Bronchial epithelial cell (primary cell): ENCODE measurements around the gene OLFM1. TPM values are rescaled to one million over a fixed set of nuclear protein-coding genes. Genes with fewer than 3 reads are reported as not detected.

Experiments used
- DNase-seq: peaks from one replicate; pipeline ENCODE4 v3.0.0-alpha.2; 2010; ENCODE audit warnings: low read depth
- FAIRE-seq: peaks from 2 replicates; lab custom pipeline; 2011; peaks lifted over from hg19 to GRCh38; lab: Jason Lieb, UNC
- H3K27me3 ChIP-seq: 2 replicates; pipeline ENCODE4 v1.5.1; 2011; ENCODE audit warnings: low read length; ENCODE audit not compliant: control insufficient read depth, insufficient read depth
- H3K36me3 ChIP-seq: 2 replicates; pipeline ENCODE4 v1.5.1; 2011; ENCODE audit warnings: low read length; ENCODE audit not compliant: control insufficient read depth, insufficient read depth
- H3K4me3 ChIP-seq: 2 replicates; pipeline ENCODE4 v1.5.1; 2011; ENCODE audit warnings: mild to moderate bottlenecking, low read depth, low read length, control low read depth
- CTCF ChIP-seq: IDR thresholded peaks from 2 replicates; pipeline ENCODE4 v1.5.1; 2011; ENCODE audit warnings: mild to moderate bottlenecking, moderate library complexity, low read length, control low read depth, inconsistent platforms; ENCODE audit not compliant: insufficient read depth, severe bottlenecking
- total RNA-seq: library from RNA; depleted of rRNA; stranded (reverse); fragments of >200 nt; gene quantifications from 2 replicates; pipeline ENCODE4 v1.2.1, GENCODE V29; 2014

OLFM1 gene
- total RNA-seq, 1 donor from 2014 or later = 0.26 TPM

DNA sequence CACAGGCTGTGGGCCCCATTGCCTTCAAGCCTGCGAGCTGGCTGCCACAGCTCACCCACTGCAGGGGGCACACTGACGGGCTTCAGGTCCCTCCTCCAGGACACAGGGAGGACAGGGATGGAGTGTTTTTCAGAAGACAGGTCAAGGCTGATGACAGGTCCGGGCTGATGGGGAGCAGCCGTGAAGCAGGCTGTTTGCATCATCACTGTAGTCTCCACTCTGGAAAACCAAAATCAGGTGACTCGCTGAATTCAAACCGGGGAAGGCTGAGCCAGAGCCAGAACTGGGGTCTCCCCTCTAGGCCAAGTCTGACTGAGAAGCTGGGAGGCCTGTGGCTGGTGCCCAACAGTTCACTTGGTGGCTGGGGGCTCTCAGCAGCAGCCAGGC, 48.5 kb downstream of the OLFM1 start:
- no peaks in the 10 kb centered on the region for H3K36me3 ChIP-seq
- H3K27me3 ChIP-seq = no peaks in the 10 kb centered on the region
- FAIRE-seq (no peak), DNase-seq (no peak)
- TF ChIP-seq CTCF = no peak
- H3K4me3 ChIP-seq = no peak overlapping the region

- Histone ChIP-seq H3K36me3 (no peaks in the 10 kb centered on the region), H3K27me3 (no peaks in the 10 kb centered on the region), H3K4me3 (no peak overlapping the region)
- no peak for TF ChIP-seq CTCF
- FAIRE-seq = no peak
- no peak for DNase-seq
Observed at GRCh38 chr9:135136481-135136880, 49.0 kb downstream of the OLFM1 start.

DNA sequence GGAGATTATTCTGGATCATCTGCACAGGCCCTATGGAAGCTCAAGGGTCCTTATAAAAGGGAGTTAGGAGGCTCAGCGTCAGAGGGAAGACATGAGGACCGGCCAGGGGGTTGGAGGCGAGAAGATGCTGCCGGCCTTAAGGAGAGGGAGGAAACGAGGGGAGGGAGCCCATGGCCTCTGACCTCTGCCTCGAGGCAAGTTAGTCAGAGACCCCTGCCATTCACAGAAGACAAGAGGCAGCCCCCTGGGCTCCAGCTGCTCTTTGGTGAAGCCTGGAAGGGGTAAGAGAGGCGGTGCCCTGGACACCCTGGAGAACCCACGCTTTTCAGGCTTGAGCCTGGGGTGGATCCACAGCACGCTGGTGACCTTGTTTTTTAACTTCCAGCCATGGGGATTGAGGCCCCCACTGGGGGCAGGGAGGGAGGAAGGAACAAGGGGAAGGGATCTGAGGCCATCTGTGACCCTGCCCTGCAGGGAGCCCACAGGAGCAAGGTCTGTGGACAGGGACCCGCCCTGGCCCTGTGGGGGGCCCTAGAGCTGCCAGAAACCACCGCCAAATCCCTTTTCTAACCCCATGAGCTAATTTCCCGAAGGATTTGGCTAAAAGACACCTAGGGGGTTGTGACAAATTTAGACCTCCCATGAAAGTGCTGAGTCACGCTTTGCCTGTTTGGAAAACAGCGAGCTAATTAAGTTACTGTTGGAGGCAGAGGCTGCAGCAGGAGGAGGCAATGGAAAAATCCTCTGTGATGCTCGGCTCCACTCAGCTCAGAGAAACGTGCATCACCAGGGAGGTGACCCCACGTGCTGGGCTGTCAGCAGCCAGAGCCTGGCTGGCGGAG, 49.7 kb downstream of the OLFM1 start:
- H3K36me3 ChIP-seq = no peaks in the 10 kb centered on the region
- no peak for FAIRE-seq
- H3K4me3 ChIP-seq = no peak overlapping the region
- H3K27me3 ChIP-seq = no peaks in the 10 kb centered on the region
- DNase-seq = no peak
- TF ChIP-seq CTCF = no peak

DNA sequence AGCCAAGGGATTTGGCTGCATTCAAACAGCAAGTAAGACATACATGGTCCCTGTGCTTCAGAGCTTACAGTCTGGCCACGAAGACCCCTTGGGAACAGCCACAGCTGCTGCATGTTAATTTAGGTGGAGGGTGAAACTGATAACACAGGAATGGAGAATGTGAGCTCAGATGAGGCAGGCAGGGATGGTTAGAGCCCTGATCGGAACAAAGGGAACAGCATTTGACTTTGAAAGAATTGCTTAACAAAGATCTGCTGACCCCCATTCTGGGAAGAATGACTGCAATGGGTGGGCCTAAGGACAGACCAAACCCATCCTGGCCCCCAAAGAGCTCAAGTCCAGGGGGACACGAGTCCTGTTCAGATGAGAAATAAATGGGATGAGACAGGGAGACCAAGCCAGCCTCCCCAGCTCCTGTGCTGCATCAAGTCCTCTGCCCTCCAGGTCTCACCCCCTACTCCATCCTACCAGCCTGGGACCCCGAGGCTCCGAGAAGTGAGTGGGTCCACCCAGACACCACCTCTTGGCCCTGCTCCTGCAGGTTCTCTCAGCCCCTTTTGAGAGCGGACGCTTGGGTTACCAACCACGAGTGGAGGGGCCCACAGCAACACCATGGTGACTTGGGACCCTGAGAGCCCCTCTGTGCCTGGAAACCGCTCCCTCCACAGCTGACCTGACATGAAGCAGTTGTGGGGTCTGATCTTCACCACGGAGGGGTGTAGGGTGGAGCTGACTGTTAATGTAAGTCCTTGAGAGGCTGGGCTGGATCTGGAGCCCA, 50.8 kb downstream of the OLFM1 start:
- Histone ChIP-seq H3K36me3 (no peaks in the 10 kb centered on the region), H3K4me3 (no peak overlapping the region), H3K27me3 (no peaks in the 10 kb centered on the region)
- TF ChIP-seq CTCF = no peak
- FAIRE-seq = no peak
- no peak for DNase-seq

DNA sequence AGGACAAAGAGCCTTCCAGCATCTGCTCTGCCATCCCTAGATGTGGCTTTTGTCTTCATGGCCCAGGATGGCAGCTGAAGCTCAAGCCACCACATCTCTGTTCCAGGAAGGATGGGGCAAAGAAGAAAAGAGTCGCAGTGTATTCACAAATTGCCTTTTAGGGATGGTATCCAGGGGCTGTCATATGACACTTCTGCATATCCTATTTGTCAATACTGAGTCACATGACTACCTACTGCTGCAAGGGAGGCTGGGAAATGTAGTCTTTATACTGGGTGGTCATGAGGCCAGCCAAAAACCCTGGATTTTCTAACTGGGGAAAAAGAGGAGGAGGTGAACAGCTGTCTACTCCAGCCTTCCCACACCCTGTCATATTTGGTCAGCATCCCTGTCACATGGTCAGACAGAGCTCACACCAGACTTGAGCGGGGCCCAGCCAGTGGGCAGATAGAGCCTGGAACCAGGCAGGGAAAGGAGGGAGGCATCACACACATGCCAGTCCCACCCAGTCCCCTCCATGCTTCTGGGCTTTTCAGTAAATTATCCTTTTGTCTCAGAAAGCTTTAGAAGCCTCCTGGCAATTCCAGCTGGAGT, 52.0 kb downstream of the OLFM1 start:
- no peaks in the 10 kb centered on the region for H3K27me3 ChIP-seq
- FAIRE-seq = peak; percentile 60
- DNase-seq = no peak
- H3K36me3 ChIP-seq = no peaks in the 10 kb centered on the region
- no peak for TF ChIP-seq CTCF
- no peak overlapping the region for H3K4me3 ChIP-seq
